ENCODE results near the gene SRD5A2.

GRCh38 chr2:31517442-31518203, 63.1 kb downstream of the SRD5A2 start:
- TF ChIP-seq EZH2phosphoT487 (IDR thresholded peaks at IDR 0.05) (no peak), CTCF (IDR thresholded peaks at IDR 0.05) (no peak)

Data from neural progenitor cell (in vitro differentiated cells).